HCT116 (cell line): ENCODE data around the gene CAMK1D. TPM values are rescaled to one million over a fixed set of nuclear protein-coding genes. Genes with fewer than 3 reads are reported as not detected.

Source experiments
- ATAC-seq: fragments of 200-7000 bp; cut with Tn5 transposase; 2 replicates; pipeline ENCODE4 v1.9.1; 2020; ENCODE audit warnings: mild to moderate bottlenecking, moderate library complexity
- BruUV-seq: library from RNA; stranded (reverse); fragments of 400-500 nt; replicated peaks from 2 replicates; lab custom pipeline; 2021; lab: Mats Ljungman, UMichigan
- CTCF ChIA-PET: fragments of 300-600 bp; sonication (Branson Sonifier 250); formaldehyde crosslinking; loops from one replicate; lab custom pipeline; 2021; ENCODE audit warnings: antibody characterized with exemption; lab: Charles Lee
- POLR2A ChIA-PET: fragments of 300-600, 350-600 bp; sonication (Branson Sonifier 250); formaldehyde crosslinking; loops from one replicate; lab custom pipeline; 2021; ENCODE audit warnings: antibody characterized with exemption; lab: Charles Lee
- RAD21 ChIA-PET, 2 experiments: fragments of 300-600 bp; sonication (Branson Sonifier 250); formaldehyde crosslinking; loops; one replicate each; lab custom pipeline; 2023; ENCODE audit warnings: low total read pairs in 2 of 2; ENCODE audit not compliant: uncharacterized antibody in 2 of 2, unreplicated experiment in 2 of 2, low non-redundant PET in 1 of 2; lab: Charles Lee
- DNase-seq: peaks from one replicate; pipeline ENCODE4 v3.0.0-alpha.2; 2010; ENCODE audit warnings: low read depth, low spot score
- H2AFZ ChIP-seq: fragments of 200-600 bp; shearing (Covaris generic), sonication (generic); 2 replicates; pipeline ENCODE4 v1.6.1; 2017; ENCODE audit warnings: low read depth, mixed run types, mixed read lengths, antibody characterized with exemption, low read length; ENCODE audit not compliant: poor library complexity, severe bottlenecking
- H3K27ac ChIP-seq: 2 replicates; pipeline ENCODE4 v1.5.1; 2012; ENCODE audit warnings: low read depth, low read length
- H3K27me3 ChIP-seq: fragments of 200-600 bp; sonication (generic); 2 replicates; pipeline ENCODE4 v1.6.1; 2016; ENCODE audit warnings: mixed run types, low read length, mixed read lengths; ENCODE audit not compliant: insufficient read depth
- H3K36me3 ChIP-seq, 2 experiments: fragments of 200-500 bp in 1 of 2; fragments of 200-600 bp in 1 of 2; sonication (Bioruptor generic) in 1 of 2; sonication (generic) in 1 of 2; 2 replicates each; pipeline versions ENCODE4 v1.5.1 to v1.6.1; 2014 to 2016; ENCODE audit warnings: low read length in 2 of 2, inconsistent platforms in 1 of 2, mixed read lengths in 1 of 2, mixed run types in 1 of 2; ENCODE audit not compliant: insufficient read depth in 2 of 2, control insufficient read depth in 1 of 2
- H3K4me1 ChIP-seq, 2 experiments: fragments of 200-600 bp in 1 of 2; sonication (generic) in 1 of 2; 2 replicates each; pipeline versions ENCODE4 v1.5.1 to v1.6.1; 2012 to 2017; ENCODE audit warnings: low read length in 2 of 2, inconsistent platforms in 1 of 2, mild to moderate bottlenecking in 1 of 2, mixed read lengths in 1 of 2, mixed run types in 1 of 2, moderate library complexity in 1 of 2; ENCODE audit not compliant: insufficient read depth in 2 of 2, control insufficient read depth in 1 of 2
- H3K4me2 ChIP-seq: fragments of 200-600 bp; sonication (generic); 2 replicates; pipeline ENCODE4 v1.6.1; 2017; ENCODE audit warnings: mixed run types, low read length, mixed read lengths
- H3K4me3 ChIP-seq, 2 experiments: fragments of 200-600 bp in 1 of 2; sonication (generic) in 1 of 2; replicated peaks in 1 of 2; 2 replicates each; pipeline ENCODE4 v1.5.1; 2011 to 2016; ENCODE audit warnings: low read length in 2 of 2, control low read depth in 1 of 2, low read depth in 1 of 2, mild to moderate bottlenecking in 1 of 2, mixed read lengths in 1 of 2, mixed run types in 1 of 2
- H3K79me2 ChIP-seq: fragments of 200-600 bp; sonication (generic); 2 replicates; pipeline ENCODE4 v1.6.1; 2017; ENCODE audit warnings: mild to moderate bottlenecking, mixed run types, low read length, moderate library complexity, mixed read lengths; ENCODE audit not compliant: insufficient read depth
- H3K9ac ChIP-seq: fragments of 200-600 bp; sonication (generic); 2 replicates; pipeline ENCODE4 v1.6.1; 2016; ENCODE audit warnings: low read length, mixed read lengths
- H3K9me2 ChIP-seq: fragments of 200-600 bp; sonication (generic), shearing (Covaris generic); 2 replicates; pipeline ENCODE4 v1.6.1; 2017; ENCODE audit warnings: mixed run types, mild to moderate bottlenecking, moderate library complexity; ENCODE audit not compliant: insufficient read depth
- H3K9me3 ChIP-seq, 2 experiments: fragments of 200-500 bp in 1 of 2; fragments of 200-600 bp in 1 of 2; sonication (Bioruptor generic) in 1 of 2; sonication (generic) in 1 of 2; 2 replicates each; pipeline ENCODE4 v1.6.1; 2014 to 2017; ENCODE audit warnings: low read length in 2 of 2, mixed read lengths in 2 of 2, inconsistent platforms in 1 of 2, low read depth in 1 of 2, mild to moderate bottlenecking in 1 of 2, mixed run types in 1 of 2, moderate library complexity in 1 of 2; ENCODE audit not compliant: control insufficient read depth in 1 of 2, insufficient read depth in 1 of 2
- H4K20me1 ChIP-seq: fragments of 200-600 bp; sonication (generic), shearing (Covaris generic); 2 replicates; pipeline ENCODE4 v1.6.1; 2017; ENCODE audit warnings: mixed run types, mild to moderate bottlenecking, moderate library complexity; ENCODE audit not compliant: insufficient read depth
- EGR1 ChIP-seq: IDR thresholded peaks from 2 replicates; pipeline ENCODE4 v1.6.1; 2012; ENCODE audit warnings: low read depth
- FOSL1 ChIP-seq: IDR thresholded peaks from 2 replicates; pipeline ENCODE4 v1.6.1; 2012; ENCODE audit warnings: low read depth
- POLR2AphosphoS5 ChIP-seq: IDR thresholded peaks from 2 replicates; pipeline ENCODE4 v1.6.1; 2011; ENCODE audit warnings: mild to moderate bottlenecking, low read depth, low read length, moderate library complexity
- RAD21 ChIP-seq: IDR thresholded peaks from 2 replicates; pipeline ENCODE4 v1.6.1; 2012; ENCODE audit warnings: low read depth, mild to moderate bottlenecking
- SIN3A ChIP-seq: IDR thresholded peaks from 2 replicates; pipeline ENCODE4 v1.6.1; 2012; ENCODE audit warnings: low read depth
- TCF7L2 ChIP-seq: IDR thresholded peaks from 2 replicates; pipeline ENCODE4 v1.7.0; 2011; ENCODE audit warnings: borderline replicate concordance, inconsistent platforms; ENCODE audit not compliant: insufficient read depth, insufficient read length; ENCODE audit errors: extremely low read depth
- YY1 ChIP-seq: IDR thresholded peaks from 2 replicates; pipeline ENCODE4 v1.6.1; 2011; ENCODE audit warnings: low read length, low read depth, moderate library complexity, mild to moderate bottlenecking; ENCODE audit not compliant: insufficient replicate concordance; ENCODE audit errors: extremely low read depth
- ZFX ChIP-seq: fragments of 450-650 bp; IDR thresholded peaks from 2 replicates; pipeline ENCODE4 v1.6.1; 2017
- ZNF274 ChIP-seq: fragments of 200-500 bp; sonication (Bioruptor generic); IDR thresholded peaks from 2 replicates; pipeline ENCODE4 v1.6.1; 2014; ENCODE audit warnings: mild to moderate bottlenecking, low read depth, low read length, inconsistent platforms
- intact Hi-C: fragments of 100-400 bp; cut with micrococcal nuclease; formaldehyde crosslinking; loops from 2 replicates; pipeline ENCODE4 v1.10.0; 2022
- total RNA-seq: library from RNA; stranded (reverse); gene quantifications from one replicate; pipeline ENCODE4 v1.2.1, GENCODE V29; 2021; ENCODE audit not compliant: unreplicated experiment
- TF ChIP-seq, protein P1 (sequence below): IDR thresholded peaks from 2 replicates; pipeline ENCODE4 v1.6.1; 2012
- TF ChIP-seq, protein P2 (sequence below): IDR thresholded peaks from 2 replicates; pipeline ENCODE4 v1.6.1; 2012
- TF ChIP-seq, protein P3 (sequence below): IDR thresholded peaks from 2 replicates; pipeline ENCODE4 v1.6.1; 2012; ENCODE audit warnings: low read depth

CAMK1D gene
- total RNA-seq, 1 experiment from 2014 or later: 9.6 TPM

DNA sequence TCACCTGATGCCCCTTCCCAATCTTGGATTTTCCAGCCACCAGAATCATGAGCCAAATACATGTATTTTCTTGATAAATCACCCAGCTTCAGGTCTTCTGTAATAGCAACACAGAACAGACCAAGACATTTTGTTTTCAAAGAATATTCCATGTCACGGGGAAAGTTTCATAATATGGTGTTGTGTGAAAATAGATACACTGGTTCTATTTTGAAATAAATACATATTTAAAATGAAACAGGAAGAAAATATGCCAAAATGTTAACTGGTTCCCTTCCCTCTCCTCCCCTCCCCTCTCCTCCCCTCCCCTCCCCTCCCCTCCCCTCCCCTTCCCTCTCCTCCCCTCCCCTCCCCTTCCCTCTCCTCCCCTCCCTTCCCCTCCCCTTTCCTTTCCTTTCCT is 30.3 kb upstream of the CAMK1D start:
- TF ChIP-seq SIN3A: no peak
- TF ChIP-seq RAD21: no peak
- TF ChIP-seq, protein P1, sequence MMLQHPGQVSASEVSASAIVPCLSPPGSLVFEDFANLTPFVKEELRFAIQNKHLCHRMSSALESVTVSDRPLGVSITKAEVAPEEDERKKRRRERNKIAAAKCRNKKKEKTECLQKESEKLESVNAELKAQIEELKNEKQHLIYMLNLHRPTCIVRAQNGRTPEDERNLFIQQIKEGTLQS: no peak
- TF ChIP-seq, protein P2, sequence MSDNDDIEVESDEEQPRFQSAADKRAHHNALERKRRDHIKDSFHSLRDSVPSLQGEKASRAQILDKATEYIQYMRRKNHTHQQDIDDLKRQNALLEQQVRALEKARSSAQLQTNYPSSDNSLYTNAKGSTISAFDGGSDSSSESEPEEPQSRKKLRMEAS: no peak
- no peak for TF ChIP-seq EGR1
- no peak for TF ChIP-seq ZNF274
- no peak for TF ChIP-seq YY1
- TF ChIP-seq, protein P3, sequence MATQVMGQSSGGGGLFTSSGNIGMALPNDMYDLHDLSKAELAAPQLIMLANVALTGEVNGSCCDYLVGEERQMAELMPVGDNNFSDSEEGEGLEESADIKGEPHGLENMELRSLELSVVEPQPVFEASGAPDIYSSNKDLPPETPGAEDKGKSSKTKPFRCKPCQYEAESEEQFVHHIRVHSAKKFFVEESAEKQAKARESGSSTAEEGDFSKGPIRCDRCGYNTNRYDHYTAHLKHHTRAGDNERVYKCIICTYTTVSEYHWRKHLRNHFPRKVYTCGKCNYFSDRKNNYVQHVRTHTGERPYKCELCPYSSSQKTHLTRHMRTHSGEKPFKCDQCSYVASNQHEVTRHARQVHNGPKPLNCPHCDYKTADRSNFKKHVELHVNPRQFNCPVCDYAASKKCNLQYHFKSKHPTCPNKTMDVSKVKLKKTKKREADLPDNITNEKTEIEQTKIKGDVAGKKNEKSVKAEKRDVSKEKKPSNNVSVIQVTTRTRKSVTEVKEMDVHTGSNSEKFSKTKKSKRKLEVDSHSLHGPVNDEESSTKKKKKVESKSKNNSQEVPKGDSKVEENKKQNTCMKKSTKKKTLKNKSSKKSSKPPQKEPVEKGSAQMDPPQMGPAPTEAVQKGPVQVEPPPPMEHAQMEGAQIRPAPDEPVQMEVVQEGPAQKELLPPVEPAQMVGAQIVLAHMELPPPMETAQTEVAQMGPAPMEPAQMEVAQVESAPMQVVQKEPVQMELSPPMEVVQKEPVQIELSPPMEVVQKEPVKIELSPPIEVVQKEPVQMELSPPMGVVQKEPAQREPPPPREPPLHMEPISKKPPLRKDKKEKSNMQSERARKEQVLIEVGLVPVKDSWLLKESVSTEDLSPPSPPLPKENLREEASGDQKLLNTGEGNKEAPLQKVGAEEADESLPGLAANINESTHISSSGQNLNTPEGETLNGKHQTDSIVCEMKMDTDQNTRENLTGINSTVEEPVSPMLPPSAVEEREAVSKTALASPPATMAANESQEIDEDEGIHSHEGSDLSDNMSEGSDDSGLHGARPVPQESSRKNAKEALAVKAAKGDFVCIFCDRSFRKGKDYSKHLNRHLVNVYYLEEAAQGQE: no peak
- no peak for TF ChIP-seq POLR2AphosphoS5
- TF ChIP-seq TCF7L2: no peak
- TF ChIP-seq FOSL1: no peak
- no peak for TF ChIP-seq ZFX
- TF ChIP-seq, all 23 proteins: peak for 0
- no peaks in the 10 kb centered on the region for H4K20me1 ChIP-seq
- DNase-seq (no peak), ATAC-seq (no peak)
- intact Hi-C loops: no loop called here
- peaks cover 3 to 6% of the 10 kb centered on the region in 2 experiments; a peak in 3 of 4 replicates for H3K4me1 ChIP-seq
- ChIA-PET RAD21 (no interaction called here), CTCF (no interaction called here), POLR2A (no interaction called here)
- no peaks in the 10 kb centered on the region for H3K36me3 ChIP-seq
- H3K4me2 ChIP-seq: no peak overlapping the region
- no peak overlapping the region for H2AFZ ChIP-seq
- H3K9ac ChIP-seq: no peak overlapping the region
- H3K4me3 ChIP-seq: no peak overlapping the region
- H3K27me3 ChIP-seq: no peaks in the 10 kb centered on the region
- H3K27ac ChIP-seq: no peak overlapping the region
- no peaks in the 10 kb centered on the region for H3K79me2 ChIP-seq
- no TSS peak for BruUV-seq
- no peaks in the 10 kb centered on the region for H3K9me3 ChIP-seq
- H3K9me2 ChIP-seq: no peaks in the 10 kb centered on the region
